Activated CD4-positive, CD25-positive, alpha-beta regulatory T cell treated with anti-CD3 and anti-CD28 coated beads, Interleukin-2, amount 50 U/mL, for 72 hours (primary cell): ENCODE results near the gene GCHFR.
A peak's percentile ranks its signal among the peaks of the same experiment; 100 is the strongest.

Experiments used
- DNase-seq: peaks from one replicate; pipeline ENCODE4 v3.0.0; 2021

GCHFR gene

DNA sequence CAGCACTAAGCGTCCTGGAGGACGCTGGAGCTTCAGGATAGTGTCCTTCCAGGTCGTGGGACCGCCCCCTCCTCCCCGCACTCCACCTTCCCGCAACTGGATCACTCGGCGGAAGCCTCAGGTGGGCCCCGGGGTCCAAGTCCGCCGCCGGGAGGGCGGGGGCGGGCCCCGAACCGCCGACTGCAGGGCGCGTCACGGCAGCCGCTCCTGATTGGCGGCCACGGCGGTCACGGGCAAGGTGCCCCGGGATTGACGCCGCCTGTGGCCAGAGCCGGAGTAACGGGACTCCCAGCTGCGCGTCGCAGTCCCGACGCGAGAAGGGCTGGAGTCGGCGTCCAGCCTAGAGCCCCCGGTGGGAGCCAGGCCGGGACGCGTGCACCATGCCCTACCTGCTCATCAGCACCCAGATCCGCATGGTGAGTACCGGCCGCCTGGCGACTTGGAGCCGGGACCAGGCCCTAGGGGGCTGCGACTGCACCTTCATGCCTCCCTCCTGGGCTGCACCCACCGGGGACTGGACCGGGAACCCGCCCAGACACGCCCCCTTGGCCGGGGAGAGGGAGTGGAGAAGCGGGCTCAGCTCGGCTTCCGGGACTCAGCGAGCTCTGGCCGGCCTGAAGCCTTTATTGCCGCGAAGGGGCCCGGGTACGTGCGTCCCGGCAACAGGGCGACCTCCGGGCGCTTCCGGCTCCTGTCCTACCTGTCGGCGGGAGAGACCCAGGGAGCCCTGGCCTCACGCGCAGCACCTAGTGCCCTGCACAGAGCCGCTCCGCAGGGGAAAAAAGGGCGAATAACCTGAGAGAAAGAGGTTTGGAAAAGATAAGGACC lies at the start of gene GCHFR:
Gene GCHFR, plus strand, starts transcription at position 268 of the 828 bp plus-strand sequence. Its CDS starts 113 bp downstream, at position 381.
- DNase-seq, result peak; percentile 70

DNA sequence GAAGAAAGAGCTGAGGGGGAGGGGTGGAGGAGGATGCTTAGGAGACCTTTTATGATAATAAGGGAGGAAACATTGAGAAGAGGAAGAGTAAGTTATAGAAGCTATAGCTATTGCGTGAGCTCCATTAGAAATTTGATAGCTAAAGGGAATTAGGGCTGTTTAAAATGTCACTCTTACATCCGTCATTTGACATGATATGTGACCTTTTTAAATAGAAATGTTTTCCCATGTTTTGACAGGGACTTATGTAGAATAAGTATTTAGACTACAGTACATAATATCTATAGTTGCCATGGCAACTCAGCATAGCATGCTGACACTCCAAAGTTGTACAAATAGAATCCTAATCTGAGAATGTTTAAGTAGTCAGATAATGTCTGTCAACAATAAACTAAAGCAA lies 49.7 kb upstream of the GCHFR start:
- no peak for DNase-seq

DNA sequence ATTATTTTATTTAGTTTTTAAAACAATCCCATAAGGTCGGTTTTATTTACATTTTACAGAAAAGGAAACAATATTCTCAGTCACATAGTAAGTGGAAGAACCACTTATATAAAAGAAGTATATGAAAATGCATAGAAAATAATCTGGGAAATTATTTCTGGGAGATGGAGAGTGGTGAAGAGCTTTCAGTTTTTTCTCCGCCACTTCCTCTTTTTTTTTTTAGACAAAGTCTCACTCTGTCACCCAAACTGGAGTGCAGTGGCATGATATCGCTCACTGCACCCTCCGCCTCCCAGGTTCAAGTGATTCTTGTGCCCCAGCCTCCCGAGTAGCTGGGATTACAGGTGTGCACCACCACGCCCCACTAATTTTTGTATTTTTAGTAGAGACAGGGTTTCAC lies 47.7 kb upstream of the GCHFR start:
- no peak for DNase-seq

DNA sequence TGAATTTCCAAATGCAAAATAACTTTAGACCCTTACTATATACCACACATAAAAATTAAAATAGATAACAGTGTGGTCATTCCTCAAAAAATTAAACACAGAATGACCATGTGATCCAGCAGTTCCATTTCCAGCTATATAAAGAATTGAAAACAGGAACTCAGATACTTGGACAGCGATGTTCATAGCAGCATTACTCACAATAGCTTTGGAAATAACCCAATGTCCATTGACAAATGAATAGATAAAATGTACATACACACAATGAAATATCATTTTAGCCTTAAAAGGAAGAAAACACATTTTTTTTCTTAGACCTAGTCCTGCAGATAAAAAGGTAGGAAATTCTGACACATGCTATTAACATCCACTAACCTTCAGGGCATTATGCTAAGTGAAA lies 42.2 kb upstream of the GCHFR start:
- DNase-seq, result no peak

DNA sequence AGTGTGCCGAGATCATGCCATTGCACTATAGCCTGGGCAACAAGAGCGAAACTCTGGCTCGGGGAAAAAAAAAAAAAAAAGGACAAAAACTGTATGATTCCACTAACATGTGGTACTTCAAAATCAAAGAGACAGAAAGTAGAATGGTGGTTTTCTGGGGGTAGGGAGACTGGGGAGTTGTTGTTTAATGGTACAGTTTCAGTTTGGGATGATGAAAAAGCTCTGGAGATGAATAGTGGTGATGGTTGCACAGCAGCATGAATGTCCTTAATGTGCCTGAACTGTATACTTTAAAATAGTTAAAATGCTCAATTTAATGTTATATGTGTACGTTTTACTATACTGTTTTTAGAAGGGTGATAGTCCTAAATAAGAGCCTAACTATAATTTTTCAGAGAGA lies 41.5 kb upstream of the GCHFR start:
- no peak for DNase-seq

DNA sequence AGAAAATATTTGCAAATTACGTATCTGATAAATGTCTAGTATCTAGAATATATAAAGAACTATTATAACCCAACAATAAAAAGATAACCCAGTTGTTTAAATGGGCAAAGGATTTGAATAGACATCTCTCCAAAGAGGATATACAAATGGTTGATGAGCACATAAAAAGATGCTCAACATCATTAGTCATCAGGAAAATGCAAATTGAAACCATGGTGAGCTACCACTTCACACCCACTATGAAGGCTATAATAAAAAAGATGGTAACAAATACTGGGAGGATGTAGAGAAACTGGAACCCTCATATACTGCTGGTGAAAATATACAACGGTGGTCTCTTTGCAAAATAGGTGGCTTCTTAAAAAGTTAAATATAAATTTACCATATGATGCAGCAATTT lies 40.9 kb upstream of the GCHFR start:
- no peak for DNase-seq

DNA sequence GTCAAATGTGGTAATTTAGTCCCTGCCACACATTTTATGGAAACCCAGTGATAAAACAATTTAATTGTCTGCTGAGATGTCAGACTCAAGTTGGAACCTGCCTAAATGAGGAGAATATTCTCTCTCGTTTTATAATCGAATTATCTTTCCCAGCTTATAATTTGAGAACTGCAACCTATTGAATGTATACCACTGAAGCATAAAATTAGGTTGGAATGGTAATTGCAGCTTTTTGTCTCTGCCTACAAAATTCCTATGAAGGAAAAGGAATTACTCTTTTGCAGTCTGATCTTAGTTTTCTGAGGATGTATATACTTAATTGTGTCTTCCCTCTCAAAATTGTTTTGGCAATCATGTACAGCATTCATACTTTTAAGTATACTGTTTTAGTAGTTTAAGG lies 39.9 kb upstream of the GCHFR start:
- no peak for DNase-seq

DNA sequence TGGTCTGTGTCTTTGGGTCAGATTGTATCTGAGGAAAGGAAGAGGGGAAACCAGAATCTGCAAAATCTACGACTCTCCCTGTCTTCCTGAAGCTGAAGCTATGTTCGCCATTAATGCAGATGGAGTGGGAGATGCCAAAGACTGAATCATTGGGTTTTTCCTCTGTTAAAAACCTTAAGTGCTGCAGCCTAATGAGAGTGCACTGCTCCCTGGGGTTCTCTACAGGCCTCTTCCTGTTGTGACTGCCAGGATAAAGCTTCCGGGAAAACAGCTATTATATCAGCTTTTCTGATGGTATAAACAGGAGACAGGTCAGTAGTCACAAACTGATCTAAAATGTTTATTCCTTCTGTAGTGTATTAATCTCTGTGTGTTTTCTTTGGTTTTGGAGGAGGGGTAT lies 32.8 kb upstream of the GCHFR start:
- DNase-seq, result no peak

DNA sequence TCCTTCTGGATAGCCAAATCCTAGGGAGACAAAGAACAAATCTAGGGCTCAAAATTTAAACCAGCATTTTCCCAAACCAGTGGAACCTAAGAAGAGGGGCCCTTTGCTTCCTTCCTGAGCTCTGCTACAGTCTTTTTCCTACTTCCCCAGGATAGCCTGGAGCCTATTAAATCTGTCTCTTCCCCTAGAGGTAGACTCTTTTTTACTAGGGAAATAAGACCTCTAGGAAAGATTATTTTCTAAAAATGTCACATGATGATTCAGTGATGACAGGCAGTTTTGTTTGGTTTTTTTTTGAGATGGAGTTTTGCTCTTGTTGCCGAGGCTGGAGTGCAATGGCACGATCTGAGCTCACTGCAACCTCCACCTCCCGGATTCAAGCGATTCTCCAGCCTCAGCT lies 27.3 kb upstream of the GCHFR start:
- no peak for DNase-seq

DNA sequence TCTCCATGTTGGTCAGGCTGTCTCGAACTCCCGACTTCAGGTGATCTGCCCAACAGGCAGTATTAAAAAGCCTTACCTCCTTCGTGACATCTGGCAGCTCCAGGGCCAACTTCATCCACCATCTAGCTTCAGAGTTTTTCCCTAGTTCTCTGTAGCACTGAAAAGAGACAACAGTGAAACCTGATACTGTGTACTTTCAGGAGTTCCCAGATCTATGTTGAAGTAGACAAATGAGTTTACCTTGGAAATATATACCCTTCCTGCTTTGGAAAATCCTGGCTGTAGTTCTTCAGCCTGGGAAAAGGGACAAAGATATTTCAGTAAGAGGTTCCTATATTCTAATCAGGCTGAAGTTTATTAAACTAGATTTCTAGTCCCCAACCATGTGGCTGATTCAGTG lies 26.8 kb upstream of the GCHFR start:
- DNase-seq, result no peak

DNA sequence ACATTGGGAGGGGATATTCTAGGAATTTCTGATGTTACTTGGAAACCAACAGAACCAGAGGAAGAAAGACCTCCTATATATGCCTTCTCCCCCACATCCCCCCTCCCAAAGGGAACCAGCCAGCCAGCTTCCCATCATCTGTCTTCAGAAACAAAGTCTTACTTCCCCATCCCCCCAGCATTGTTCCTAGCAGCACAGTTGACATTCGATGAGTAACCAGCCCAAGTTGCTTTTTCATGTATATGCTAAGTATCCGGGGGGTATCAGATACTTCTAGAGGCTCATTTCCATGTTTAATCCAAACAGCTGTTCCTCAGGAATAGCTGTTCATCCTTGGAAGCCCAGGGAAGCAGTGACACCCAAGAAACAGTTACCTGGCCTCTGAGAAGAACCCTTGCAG lies 24.8 kb upstream of the GCHFR start:
- no peak for DNase-seq

DNA sequence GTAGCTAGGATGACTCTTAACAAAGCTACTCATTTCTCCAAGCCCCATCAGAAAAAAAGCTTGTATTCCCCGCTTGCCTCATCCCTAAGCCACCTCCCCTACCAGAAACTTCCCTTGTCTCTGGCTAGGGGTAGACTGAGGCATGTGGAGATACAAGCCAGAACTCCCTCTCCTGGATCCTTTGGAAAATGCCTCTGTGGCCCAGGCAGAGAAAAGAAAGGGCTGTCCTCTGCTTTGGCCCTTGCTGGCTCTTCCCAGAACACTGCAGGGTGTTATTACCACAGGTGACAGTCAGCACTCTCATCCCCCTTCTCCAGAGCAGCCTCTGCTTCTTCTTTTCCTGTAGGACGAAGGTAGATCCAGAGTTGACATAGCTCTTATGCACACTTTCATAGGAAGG lies 24.0 kb upstream of the GCHFR start:
- no peak for DNase-seq

DNA sequence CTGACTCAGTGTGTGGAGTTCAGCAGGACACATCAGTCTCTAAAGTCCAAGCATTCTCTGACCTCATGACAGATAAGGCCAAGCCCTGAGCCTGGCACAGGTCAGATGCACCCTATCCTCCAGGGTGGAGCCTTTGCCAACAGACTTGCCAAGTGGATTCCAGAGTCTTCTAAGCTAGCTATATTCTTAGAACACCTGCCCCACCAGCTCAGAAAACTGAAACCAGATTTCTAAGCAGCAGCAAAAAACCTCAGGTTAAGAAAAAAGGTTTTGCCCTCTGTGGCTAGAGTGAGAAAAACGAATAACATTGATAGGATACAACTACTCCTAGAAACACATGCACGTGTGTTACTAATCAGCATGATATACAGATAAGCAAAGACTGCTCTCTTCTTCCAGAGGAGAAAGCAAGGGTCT lies 20.4 kb upstream of the GCHFR start:
- no peak for DNase-seq

DNA sequence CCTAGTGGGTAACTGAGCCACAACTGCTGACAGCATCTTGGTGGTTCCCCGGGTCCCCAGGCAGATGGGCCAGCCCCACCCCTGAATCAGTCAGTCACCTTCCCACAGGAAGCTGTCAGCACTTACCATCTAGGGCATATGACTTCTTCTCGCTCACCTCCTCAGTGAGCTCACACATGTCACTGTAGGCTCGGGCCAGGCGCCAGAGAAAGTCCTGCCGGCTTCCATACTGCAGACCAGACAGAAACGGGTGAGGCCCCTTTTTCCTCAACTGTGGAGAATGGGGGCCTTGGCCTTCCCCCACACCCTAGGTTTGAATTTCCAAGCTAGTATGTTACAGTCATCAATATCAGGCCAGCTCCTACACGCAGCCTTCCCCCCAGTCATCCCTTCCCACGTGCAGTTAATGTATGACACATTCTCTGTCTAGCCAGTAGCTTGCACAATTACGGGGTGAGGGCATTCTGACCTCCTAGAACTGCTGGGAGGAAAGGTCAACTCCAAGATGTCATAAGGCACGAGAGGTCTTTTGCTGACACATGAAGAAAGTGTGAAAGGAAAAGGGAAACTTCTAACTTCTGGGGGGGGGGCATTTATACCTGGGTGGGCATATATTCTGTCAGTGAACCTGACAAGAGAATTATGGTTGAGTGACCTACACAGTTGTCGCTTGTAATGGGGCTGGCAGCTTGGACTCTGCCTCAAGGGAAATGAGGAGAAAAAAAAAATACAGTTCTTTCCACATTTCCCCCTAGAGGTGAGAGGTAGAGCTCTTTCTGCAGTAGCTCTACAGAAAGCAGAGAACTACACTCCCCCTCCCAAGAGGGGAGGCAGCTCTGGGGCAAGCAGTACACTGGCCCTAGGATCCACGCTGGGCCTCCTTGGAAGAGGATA lies 19.7 kb upstream of the GCHFR start:
- no peak for DNase-seq

DNA sequence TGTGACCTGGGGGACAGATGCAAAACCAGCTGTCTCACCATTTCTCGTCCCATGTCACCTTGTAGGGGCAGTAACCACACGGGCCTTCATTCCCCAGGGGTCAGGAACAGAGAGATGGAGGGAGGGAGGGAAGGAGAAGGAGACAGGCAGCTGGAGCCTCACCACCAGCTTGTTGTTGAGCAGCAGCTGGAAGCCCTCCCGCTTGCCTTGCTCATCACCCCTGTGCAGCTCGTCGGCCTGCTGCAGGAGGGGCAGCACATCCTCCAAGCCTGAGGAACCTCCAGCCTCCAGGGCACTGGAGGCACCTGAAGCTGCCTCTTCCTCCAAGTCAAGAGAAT lies 19.1 kb upstream of the GCHFR start:
- no peak for DNase-seq

DNA sequence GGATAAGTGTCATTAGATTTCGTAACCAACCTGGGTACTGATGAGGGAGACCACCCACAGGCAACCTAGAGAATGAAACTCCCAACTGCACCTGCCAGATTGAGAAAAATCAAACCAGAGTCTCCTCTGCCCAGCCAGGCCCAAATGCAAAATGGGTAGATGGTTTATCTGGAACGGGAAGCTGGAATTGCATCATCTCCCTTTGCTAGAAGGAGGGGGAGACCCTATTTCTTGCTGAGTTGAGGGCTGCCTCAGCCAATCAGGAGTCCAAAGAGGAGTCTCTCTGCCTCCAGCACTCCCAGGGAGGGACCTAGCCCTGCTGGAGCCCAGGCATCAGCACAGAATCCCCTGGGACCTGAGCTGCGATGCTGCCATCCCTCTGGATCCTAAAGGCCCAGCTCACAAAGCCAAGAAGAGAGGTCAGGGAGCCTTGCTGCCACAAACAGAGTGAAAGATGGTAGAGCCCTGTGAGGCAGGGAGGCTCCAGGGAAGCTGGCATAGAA lies 16.9 kb upstream of the GCHFR start:
- no peak for DNase-seq

DNA sequence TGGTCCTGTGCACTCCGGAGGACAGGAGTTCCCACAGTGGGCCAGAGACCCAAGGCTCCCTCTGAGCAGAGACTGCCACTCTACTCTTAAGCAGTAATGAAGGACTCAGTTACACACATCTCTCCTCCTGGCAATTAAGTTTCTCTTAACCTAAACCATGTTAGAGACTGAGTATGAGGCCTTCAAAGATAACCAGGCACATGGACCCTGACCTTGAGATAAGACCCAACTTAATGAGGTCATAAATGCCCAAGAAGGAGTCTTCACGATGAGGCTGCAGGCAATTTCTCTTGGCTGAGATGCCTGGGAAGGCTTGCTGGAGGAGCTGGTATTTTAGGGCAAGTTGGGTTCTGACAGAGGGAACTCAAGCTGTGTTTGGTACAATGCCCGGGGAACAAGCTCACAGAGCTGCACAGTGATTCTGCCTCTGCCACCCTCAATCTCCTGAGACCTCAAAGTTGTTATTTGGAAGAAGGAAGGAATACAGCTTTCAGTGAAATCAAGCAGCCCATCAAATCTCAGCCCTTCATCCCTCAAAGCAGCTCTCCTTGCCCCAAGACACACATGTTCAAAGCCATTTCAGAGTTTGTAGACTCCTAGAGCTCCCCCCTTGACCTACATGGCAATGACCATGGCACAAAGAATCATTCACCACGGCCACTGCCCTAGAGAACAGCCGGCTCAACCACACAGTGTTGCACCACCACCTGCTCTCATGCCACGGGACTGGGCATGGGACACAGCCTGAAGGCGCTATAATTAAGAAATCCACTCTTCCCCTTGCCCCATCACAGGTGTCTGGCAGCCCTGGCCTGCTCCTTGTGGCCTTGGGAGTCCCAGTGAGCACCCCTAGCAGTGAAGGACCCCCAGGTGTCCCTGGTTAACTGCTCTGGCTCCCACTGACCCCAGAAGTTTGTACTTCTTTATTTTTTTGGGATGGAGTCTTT lies 15.9 kb upstream of the GCHFR start:
- DNase-seq, result no peak

DNA sequence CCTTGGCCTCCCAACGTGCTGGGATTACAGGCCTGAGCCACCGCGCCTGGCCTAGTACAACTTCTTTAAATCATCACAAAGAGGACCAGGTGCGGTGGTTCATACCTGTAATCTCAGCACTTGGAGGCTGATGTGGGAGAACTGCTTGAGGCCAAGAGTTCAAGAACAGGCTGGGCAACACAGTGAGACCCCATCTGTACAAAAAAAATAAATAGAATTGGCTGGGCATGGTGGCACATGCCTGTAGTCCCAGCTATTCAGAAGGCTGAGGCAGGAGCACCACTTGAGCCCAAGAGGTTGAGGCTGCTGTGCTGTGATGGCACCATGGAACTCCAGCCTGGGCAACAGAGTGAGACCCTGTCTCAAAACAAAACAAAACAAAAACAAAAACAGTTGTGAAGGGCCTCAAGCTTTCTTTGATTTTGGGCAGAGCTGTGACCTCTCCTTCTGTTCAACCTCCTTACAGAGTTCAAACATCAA lies 14.7 kb upstream of the GCHFR start:
- no peak for DNase-seq

DNA sequence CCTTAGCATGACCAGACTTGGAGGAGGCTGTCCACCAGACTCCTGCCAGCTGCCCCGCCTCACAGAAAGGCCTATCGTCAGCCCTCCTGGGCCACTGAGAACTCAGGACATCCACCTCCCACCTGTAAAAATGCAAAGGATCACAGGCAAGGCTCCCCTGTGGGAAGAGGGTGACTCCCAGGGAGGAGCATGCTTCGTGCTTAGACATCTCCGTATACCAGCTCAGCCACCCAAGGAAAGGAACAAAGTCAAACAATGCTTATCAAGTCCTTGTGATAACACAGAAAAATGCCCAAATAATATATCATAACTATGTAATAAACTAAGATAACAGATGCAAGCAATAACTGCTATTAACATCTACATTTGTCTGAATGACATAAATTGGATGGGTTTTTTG lies 13.0 kb upstream of the GCHFR start:
- no peak for DNase-seq

DNA sequence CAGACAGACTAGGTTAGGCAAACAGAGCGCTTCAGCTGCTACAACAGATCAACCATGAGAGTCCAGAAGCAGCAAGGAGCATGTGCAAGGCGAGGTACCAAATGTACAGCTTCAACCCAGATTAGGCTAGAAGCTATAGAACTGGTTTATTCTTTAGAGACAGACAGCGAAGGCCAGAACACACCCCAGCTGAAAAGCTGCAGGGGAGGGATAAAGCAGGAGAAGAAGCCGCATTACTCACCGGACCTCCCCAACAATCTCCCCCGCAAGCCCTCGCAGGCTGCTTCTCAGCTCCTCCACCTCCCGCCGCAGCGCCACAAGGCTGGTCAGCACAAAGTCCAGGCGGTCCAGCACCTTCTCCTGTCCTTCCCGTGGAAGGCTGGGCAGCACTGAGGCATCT lies 12.1 kb upstream of the GCHFR start:
- no peak for DNase-seq

DNA sequence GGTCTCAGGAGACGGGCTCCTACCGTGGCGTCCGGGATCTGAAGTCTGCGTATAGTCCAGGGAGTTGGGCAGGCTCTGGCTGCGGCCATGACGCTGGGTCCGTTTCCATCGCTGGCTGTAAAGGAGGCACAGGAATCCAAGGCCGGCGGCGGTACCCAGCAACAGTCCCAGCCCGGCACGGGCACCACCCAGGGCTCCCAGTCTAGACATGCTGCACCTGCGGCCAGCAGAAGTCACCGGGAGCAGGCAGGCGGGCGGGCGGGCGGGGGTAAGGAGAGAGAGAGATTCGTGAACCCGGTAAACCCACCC lies 9.3 kb upstream of the GCHFR start:
- DNase-seq, result no peak

DNA sequence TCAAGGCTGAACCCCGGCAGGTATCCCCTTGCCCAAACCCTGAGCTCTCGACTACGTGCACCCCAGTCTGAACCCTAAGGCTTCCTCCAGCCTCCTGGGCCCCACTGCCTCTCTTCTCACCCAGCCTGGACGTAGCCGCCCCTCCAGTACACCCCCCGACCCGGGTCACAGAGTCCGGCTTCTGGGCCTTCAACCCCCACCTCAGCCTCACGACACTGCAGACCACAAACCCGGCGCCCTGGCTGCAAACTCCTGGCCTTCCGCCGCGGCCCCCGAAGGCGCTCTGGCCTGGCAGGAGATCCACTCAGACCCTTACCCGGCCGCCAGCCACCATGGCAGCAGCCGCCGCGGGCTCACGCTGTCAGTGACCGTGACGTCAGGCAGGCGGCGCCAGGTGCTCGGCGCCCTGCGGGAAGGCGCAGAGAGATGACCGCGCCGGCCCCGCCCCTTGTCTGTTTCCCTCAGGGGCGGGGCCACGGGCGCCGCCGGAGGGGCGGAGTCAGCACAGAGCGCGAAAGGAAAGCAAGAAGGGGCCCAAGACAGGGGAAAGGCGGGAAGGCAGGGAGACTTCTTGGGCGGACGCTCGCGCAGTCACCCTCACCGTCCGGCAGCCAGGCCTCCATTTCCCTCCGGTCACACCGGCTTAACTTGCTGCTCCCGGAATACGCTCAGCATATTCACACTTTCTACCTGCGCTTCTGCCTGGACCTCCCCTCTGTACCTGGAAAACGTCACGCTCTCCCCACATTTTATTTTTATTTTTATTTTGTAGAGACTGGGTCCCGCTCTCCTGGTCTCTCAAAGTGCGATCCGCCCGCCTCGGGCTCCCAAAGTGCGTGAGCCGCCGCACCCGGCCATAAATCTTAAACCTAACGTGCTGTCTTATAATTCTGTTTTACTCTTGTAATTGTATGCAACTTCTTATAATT lies 8.7 kb upstream of the GCHFR start, which contains the start of gene RMDN3:
Gene RMDN3, minus strand, starts transcription at position 372 of the 929 bp plus-strand sequence. CDS start 471 bp downstream, outside the sequence.
- peak; percentile 96 for DNase-seq
